Measurements from ENCODE around the gene IL17A.
A peak's percentile ranks its signal among the peaks of the same experiment; 100 is the strongest.

Gene IL17A

GRCh38 chr6:52233005-52233404 lies 46.8 kb downstream of the IL17A start:
- no peak for DNase-seq (ENCODE audit: low read depth, low spot score)
- CTCF ChIA-PET = interaction anchor here (1.0 to 1.7 kb wide), 4 partner anchors 8 to 31 kb away, joined by 3 to 7 read pairs (median 3); no protein-coding TSS in a partner anchor
- POLR2A ChIA-PET = no interaction called here
- no peak overlapping the region for H3K4me3 ChIP-seq (ENCODE audit: low read depth, low read length)
- no peak for TF ChIP-seq CTCF (IDR thresholded peaks at IDR 0.05; ENCODE audit: insufficient read depth, low read length, missing control alignments)

- peak; percentile 49 for TF ChIP-seq CTCF (IDR thresholded peaks at IDR 0.05; ENCODE audit: insufficient read depth, low read length, missing control alignments)
- ChIA-PET CTCF (interaction anchor here (1.1 to 1.7 kb wide), 5 partner anchors 9 to 78 kb away, joined by 3 to 8 read pairs (median 3); no protein-coding TSS in a partner anchor), POLR2A (no interaction called here)
- H3K4me3 ChIP-seq (ENCODE audit: low read depth, low read length) = no peak overlapping the region
- DNase-seq (ENCODE audit: low read depth, low spot score) = peak; percentile 7
These were observed 48.0 kb downstream of the IL17A start for GRCh38 chr6:52233975-52234823.

Measured in AG04449 (cell line).